DOHH2 (cell line): Measurements from ENCODE around the gene MGLL.

Source experiments
- H3F3A ChIP-seq: fragments of 200-600 bp; sonication (generic), shearing (Covaris generic); 2 replicates; pipeline ENCODE4 v1.6.0; 2016; ENCODE audit warnings: antibody characterized with exemption, mild to moderate bottlenecking; ENCODE audit not compliant: control insufficient read depth, insufficient read depth
- H3K27ac ChIP-seq: fragments of 200-600 bp; sonication (generic); 2 replicates; pipeline ENCODE4 v1.5.1; 2014; ENCODE audit warnings: low read depth, mild to moderate bottlenecking, low read length, moderate library complexity
- H3K27me3 ChIP-seq: fragments of 200-600 bp; sonication (generic); 2 replicates; pipeline ENCODE4 v1.6.1; 2014; ENCODE audit warnings: mild to moderate bottlenecking, low read length, mixed read lengths; ENCODE audit not compliant: control insufficient read depth
- H3K36me3 ChIP-seq: fragments of 200-600 bp; sonication (generic); 2 replicates; pipeline ENCODE4 v1.6.1; 2014; ENCODE audit warnings: mild to moderate bottlenecking, low read length, moderate library complexity, mixed read lengths; ENCODE audit not compliant: control insufficient read depth
- H3K4me1 ChIP-seq: fragments of 200-600 bp; sonication (generic); 2 replicates; pipeline ENCODE4 v1.6.1; 2014; ENCODE audit warnings: mild to moderate bottlenecking, low read length, mixed read lengths; ENCODE audit not compliant: control insufficient read depth
- H3K4me2 ChIP-seq: fragments of 200-600 bp; sonication (generic); 2 replicates; pipeline ENCODE4 v1.6.0; 2014; ENCODE audit warnings: mild to moderate bottlenecking, low read length, moderate library complexity
- H3K4me3 ChIP-seq: fragments of 200-600 bp; sonication (generic); 2 replicates; pipeline ENCODE4 v1.5.1; 2014; ENCODE audit warnings: mild to moderate bottlenecking, low read length, mixed read lengths
- H3K79me2 ChIP-seq: fragments of 200-600 bp; sonication (generic); 2 replicates; pipeline ENCODE4 v1.6.1; 2014; ENCODE audit warnings: mild to moderate bottlenecking, low read length, mixed read lengths; ENCODE audit not compliant: control insufficient read depth
- H3K9me2 ChIP-seq: fragments of 200-600 bp; sonication (generic); replicated peaks from 2 replicates; pipeline ENCODE4 v1.6.1; 2014; ENCODE audit warnings: mild to moderate bottlenecking, low read length, mixed read lengths; ENCODE audit not compliant: control insufficient read depth
- H3K9me3 ChIP-seq: fragments of 200-600 bp; sonication (generic); 2 replicates; pipeline ENCODE4 v1.6.1; 2014; ENCODE audit warnings: antibody characterized with exemption, low read length, mixed read lengths; ENCODE audit not compliant: control insufficient read depth, insufficient read depth
- H4K20me1 ChIP-seq: fragments of 200-600 bp; sonication (generic); 2 replicates; pipeline ENCODE4 v1.6.0; 2014; ENCODE audit warnings: low read depth, mild to moderate bottlenecking, antibody characterized with exemption, low read length, moderate library complexity; ENCODE audit not compliant: control insufficient read depth, insufficient read depth
- EZH2phosphoT487 ChIP-seq: fragments of 200-600 bp; sonication (generic); IDR thresholded peaks from 2 replicates; pipeline ENCODE4 v1.6.1; 2017; ENCODE audit warnings: borderline replicate concordance, mild to moderate bottlenecking, antibody characterized with exemption, low read length, moderate library complexity, mixed read lengths
- TF ChIP-seq, protein P1 (sequence below): fragments of 200-600 bp; sonication (generic); IDR thresholded peaks from one replicate; pipeline ENCODE4 v1.5.1; 2014; ENCODE audit warnings: antibody characterized with exemption, mild to moderate bottlenecking, low read depth, low read length; ENCODE audit not compliant: poor library complexity, severe bottlenecking

The MGLL gene

DNA sequence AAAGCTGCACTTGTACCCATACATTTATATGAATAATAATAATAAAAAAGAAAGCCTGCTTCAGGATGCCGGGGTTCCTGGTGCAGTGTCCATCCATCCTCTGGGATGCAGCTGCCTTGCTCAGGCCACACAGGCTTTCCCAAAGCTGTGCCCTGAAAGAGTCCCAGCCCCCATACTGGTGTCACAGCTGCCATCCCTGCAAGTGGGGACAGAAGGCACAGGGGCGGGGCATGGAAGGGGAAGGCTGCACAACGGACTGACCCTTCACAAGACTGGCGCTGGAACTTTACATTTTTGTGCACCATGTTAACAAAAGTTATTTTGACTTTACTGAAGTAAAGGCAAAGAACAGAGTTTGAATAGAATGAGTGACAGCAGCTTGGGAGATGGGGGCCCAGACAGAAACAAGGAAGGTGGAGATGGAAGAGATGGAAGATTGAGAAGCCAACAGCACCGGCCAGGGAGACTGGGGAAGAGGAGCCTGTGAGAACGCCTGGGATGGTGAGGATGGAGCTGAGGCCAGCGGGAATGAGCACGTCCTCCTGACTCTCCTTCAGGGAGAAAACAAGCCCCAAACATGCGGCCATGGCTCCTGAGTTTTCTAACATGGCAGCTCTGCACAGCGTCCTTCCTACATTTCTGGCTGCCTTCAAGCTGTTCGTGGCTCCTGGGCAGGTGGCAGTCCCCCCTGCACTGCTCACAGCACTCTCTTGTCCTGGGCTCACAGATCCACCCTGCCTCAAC, 76.5 kb downstream of the MGLL start:
- Histone ChIP-seq H3K9me3 (no peaks in the 10 kb centered on the region), H3K4me1 (peaks cover 12% of the 10 kb centered on the region), H4K20me1 (no peaks in the 10 kb centered on the region), H3K4me2 (no peak overlapping the region), H3F3A (no peaks in the 10 kb centered on the region), H3K27ac (no peak overlapping the region), H3K27me3 (peaks cover 15% of the 10 kb centered on the region), H3K4me3 (no peak overlapping the region), H3K36me3 (no peaks in the 10 kb centered on the region), H3K9me2 (no peaks in the 10 kb centered on the region), H3K79me2 (no peaks in the 10 kb centered on the region)
- TF ChIP-seq EZH2phosphoT487, result no peak
- TF ChIP-seq, protein P1, sequence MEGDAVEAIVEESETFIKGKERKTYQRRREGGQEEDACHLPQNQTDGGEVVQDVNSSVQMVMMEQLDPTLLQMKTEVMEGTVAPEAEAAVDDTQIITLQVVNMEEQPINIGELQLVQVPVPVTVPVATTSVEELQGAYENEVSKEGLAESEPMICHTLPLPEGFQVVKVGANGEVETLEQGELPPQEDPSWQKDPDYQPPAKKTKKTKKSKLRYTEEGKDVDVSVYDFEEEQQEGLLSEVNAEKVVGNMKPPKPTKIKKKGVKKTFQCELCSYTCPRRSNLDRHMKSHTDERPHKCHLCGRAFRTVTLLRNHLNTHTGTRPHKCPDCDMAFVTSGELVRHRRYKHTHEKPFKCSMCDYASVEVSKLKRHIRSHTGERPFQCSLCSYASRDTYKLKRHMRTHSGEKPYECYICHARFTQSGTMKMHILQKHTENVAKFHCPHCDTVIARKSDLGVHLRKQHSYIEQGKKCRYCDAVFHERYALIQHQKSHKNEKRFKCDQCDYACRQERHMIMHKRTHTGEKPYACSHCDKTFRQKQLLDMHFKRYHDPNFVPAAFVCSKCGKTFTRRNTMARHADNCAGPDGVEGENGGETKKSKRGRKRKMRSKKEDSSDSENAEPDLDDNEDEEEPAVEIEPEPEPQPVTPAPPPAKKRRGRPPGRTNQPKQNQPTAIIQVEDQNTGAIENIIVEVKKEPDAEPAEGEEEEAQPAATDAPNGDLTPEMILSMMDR, result no peak

DNA sequence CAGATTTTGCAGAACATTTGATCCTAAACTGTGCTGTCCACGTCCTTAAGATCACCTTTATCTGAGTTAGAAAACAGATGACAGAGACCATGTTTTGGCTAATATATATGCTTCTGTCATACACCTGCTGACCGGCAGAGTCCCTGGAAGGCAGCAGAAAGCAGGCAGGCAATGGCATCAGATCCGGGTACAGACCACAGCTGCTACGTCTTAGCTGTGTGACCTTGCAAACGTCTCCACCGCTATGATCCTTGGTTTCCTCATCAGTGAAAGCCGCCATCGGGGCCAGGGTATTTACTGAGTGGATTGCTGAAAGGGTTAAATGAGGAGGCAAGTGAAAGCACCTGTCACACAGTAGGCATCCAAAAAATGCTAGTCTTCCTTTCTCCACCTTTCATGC, 77.4 kb downstream of the MGLL start:
- peaks cover 3% of the 10 kb centered on the region for H3K4me1 ChIP-seq

DNA sequence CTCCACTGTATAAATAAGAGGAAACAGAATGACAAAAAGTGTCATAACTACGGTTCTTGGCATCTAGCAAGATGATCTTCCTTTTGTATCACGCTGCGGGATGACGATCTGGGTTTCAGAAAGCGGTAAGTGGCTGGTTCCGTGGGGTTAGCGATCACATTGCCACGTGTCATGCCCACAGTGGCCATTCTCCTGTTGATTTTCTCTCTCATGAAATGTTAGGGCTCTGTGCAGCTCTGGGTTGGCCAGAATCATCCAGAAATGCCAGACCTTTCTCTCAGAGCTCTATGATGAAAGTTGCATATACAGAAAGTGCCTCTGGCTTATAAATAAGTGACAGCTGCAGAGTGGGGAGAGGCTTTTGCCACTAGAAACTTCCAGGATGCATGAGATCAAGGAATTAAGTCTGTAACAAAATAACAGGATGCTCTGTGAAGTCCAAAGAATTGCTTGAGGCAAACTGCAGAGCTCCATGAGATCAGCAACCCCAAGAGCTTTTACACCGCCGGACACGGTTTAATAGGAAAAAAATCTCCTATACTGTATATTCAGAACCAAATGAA, 78.0 kb downstream of the MGLL start:
- H3K9me3 ChIP-seq, result no peaks in the 10 kb centered on the region
- TF ChIP-seq EZH2phosphoT487, result no peak
- TF ChIP-seq, protein P1, result no peak
- H3K4me2 ChIP-seq, result no peak overlapping the region
- H3K4me1 ChIP-seq, result no peaks in the 10 kb centered on the region
- no peaks in the 10 kb centered on the region for H3K9me2 ChIP-seq
- no peaks in the 10 kb centered on the region for H3K79me2 ChIP-seq
- H3K36me3 ChIP-seq, result no peaks in the 10 kb centered on the region
- no peaks in the 10 kb centered on the region for H4K20me1 ChIP-seq
- H3K4me3 ChIP-seq, result no peak overlapping the region
- H3K27me3 ChIP-seq, result peaks cover 13% of the 10 kb centered on the region; the same call in 1 of the 2 replicates
- H3F3A ChIP-seq, result no peaks in the 10 kb centered on the region
- H3K27ac ChIP-seq, result no peak overlapping the region

More for the DNA sequence above, 77.4 kb downstream of the MGLL start:
- no peak overlapping the region for H3K4me3 ChIP-seq
- no peaks in the 10 kb centered on the region for H3K79me2 ChIP-seq
- no peaks in the 10 kb centered on the region for H3K9me3 ChIP-seq
- H3K4me2 ChIP-seq, result no peak overlapping the region
- peaks cover 13% of the 10 kb centered on the region; the same call in 1 of the 2 replicates for H3K27me3 ChIP-seq
- no peaks in the 10 kb centered on the region for H4K20me1 ChIP-seq
- no peak overlapping the region for H3K27ac ChIP-seq
- no peaks in the 10 kb centered on the region for H3K9me2 ChIP-seq
- no peaks in the 10 kb centered on the region for H3K36me3 ChIP-seq
- no peaks in the 10 kb centered on the region for H3F3A ChIP-seq
- no peak for TF ChIP-seq EZH2phosphoT487
- TF ChIP-seq, protein P1, result no peak
